ENCODE measurements around the gene OSM.

Gene OSM

DNA sequence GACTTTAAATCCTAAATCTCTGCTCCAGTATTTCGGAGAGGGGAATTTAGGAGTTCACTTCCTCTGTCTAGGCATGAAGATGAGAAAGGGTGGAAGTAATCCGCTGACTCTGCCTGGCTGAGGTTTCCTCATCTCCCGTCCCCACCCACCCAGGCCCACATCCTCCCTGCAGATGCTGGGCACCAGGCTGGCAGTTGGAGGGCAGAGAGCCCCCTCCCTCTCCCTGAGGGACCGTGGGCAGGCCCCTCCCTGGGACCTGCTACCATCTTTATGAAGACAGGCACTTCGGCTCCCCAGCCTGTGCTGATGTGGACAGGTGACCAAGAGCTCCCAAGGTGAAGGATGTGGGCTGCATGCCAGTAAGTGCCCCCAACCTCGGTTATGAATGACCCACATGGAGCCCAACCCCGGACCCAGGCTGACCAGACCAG, 16.0 kb upstream of the OSM start:
- Histone ChIP-seq H3K4me1 (ENCODE audit: control insufficient read depth, insufficient read depth, low read length) (peaks cover 2% of the 10 kb centered on the region; the same call in 1 of the 2 replicates), H3K4me3 (ENCODE audit: low read depth, low read length) (no peak overlapping the region), H3K27me3 (ENCODE audit: control insufficient read depth, insufficient read depth, low read length) (no peaks in the 10 kb centered on the region), H3K36me3 (ENCODE audit: control insufficient read depth, insufficient read depth, low read length) (no peaks in the 10 kb centered on the region), H3K27ac (ENCODE audit: low read depth, low read length) (no peak overlapping the region), H3K9ac (ENCODE audit: low read depth, low read length) (no peak overlapping the region), H3K9me3 (ENCODE audit: control insufficient read depth, insufficient read depth, low read length) (no peaks in the 10 kb centered on the region)

DNA sequence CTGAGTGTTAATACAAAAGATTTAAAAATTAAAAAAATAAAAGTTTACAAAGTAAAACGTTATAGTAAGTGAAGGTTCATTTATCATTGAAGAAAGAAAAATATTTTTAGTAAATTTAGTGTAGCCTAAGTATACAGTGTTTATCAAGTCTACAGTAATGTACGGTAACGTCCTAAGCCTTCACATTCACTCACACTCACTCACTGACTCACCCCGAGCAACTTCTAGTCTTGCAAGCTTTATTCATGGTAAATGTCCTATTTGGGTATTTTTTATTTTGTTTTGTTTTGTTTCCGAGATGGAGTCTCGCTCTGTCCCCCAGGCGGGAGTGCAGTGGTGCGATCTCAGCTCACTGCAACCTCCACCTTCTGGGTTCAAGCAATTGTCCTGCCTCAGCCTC, 13.9 kb upstream of the OSM start:
- Histone ChIP-seq H3K4me3 (ENCODE audit: low read depth, low read length) (no peak overlapping the region), H3K4me1 (ENCODE audit: control insufficient read depth, insufficient read depth, low read length) (peaks cover 3% of the 10 kb centered on the region; the same call in 1 of the 2 replicates), H3K27ac (ENCODE audit: low read depth, low read length) (no peak overlapping the region), H3K27me3 (ENCODE audit: control insufficient read depth, insufficient read depth, low read length) (no peaks in the 10 kb centered on the region), H3K36me3 (ENCODE audit: control insufficient read depth, insufficient read depth, low read length) (no peaks in the 10 kb centered on the region), H3K9me3 (ENCODE audit: control insufficient read depth, insufficient read depth, low read length) (no peaks in the 10 kb centered on the region), H3K9ac (ENCODE audit: low read depth, low read length) (no peak overlapping the region)

DNA sequence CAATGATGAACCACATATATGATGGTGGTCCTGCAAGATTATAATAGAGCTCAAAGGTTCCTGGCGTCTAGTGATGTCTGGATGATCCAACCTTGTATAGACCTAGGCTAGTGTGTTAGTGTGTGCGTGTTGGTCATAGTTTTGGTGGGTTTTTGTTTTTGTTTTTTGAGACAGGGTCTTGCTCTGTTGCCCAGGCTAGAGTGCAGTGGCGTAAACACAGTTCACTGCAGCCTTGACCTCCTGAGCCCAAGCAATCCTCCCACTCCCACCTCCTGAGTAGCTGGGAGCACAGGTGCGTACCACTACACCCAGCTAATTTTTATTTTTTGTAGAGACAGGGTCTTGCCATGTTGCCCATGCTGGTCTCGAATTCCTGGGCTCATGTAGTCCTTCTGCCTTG, 13.3 kb upstream of the OSM start:
- H3K9me3 ChIP-seq (ENCODE audit: control insufficient read depth, insufficient read depth, low read length), result no peaks in the 10 kb centered on the region
- peaks cover 3% of the 10 kb centered on the region; the same call in 1 of the 2 replicates for H3K4me1 ChIP-seq (ENCODE audit: control insufficient read depth, insufficient read depth, low read length)
- H3K27ac ChIP-seq (ENCODE audit: low read depth, low read length), result no peak overlapping the region
- H3K27me3 ChIP-seq (ENCODE audit: control insufficient read depth, insufficient read depth, low read length), result no peaks in the 10 kb centered on the region
- H3K9ac ChIP-seq (ENCODE audit: low read depth, low read length), result no peak overlapping the region
- no peaks in the 10 kb centered on the region for H3K36me3 ChIP-seq (ENCODE audit: control insufficient read depth, insufficient read depth, low read length)
- no peak overlapping the region for H3K4me3 ChIP-seq (ENCODE audit: low read depth, low read length)

DNA sequence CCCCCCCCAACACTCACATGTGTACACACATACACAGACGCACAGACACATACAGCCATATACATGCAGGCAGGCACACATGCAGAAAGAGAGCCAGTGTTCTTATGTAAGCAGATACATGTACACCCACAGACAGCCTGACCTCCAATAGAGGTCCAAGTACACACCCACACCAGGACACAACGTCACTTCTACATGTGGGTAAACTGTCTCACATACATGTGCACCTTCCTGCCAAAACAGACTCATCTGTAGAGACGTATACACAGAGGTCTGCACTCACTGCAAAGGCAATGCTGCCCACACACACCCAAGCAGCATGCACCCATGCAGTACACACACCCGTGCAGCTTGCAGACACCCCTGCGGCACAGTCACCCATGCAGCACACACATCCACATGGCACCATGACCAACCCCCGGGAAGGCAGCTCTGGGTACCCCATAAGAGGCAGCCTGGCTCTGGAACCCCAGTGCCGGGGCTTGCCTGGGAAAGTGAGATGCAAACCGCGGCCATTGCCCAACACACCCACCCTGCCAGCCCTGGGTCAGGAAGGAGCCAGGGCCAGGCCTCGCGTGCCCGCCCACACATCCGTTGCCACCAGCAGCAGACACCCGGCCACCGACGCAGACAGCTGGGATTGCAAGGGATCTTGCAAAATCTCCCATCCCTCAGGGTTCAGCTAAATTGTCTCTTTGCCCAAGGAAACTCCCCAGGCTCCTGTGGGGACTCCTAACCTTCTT, 12.6 kb upstream of the OSM start:
- Histone ChIP-seq H3K4me1 (ENCODE audit: control insufficient read depth, insufficient read depth, low read length) (peaks cover 3% of the 10 kb centered on the region; the same call in 1 of the 2 replicates), H3K27me3 (ENCODE audit: control insufficient read depth, insufficient read depth, low read length) (no peaks in the 10 kb centered on the region), H3K9me3 (ENCODE audit: control insufficient read depth, insufficient read depth, low read length) (no peaks in the 10 kb centered on the region), H3K4me3 (ENCODE audit: low read depth, low read length) (no peak overlapping the region), H3K9ac (ENCODE audit: low read depth, low read length) (no peak overlapping the region), H3K27ac (ENCODE audit: low read depth, low read length) (no peak overlapping the region), H3K36me3 (ENCODE audit: control insufficient read depth, insufficient read depth, low read length) (no peaks in the 10 kb centered on the region)

DNA sequence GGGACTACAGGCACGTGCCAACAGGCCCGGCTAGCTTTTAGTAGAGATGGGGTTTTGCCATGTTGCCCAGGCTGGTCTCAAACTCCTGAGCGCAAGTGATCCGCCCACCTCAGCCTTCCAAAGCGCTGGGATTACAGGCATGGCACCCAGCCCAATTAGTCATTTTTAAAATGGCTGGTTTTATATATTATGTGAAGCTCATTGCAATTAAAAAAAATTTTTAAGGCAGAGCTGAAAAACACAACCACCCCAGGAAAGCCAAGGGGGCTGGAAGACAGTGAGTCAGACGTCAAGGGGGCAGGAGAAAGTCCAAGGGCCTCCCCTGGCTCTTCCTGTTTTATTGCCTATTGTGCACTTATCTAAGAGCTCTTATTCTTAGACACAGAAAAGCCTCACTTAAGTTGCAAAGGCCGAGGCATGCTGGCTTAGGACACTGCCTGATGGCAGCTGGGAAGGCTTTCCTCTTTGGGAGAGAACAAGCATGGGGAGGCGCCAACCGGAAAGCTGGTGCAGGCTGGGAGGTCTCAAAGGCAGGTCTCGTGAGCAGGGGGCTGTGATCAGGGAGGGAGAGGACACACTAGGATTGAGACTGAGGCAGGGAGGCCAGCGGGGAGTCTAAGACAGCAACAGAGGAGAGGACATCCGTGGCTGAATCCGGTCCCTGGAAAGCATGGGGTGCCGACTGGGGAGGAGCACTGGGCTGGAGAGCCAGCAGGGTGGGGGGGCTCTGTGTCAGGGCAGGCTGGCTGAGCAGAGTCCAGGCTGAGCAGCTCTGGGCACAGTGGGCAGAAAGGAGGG, 11.1 kb upstream of the OSM start:
- peaks cover 3% of the 10 kb centered on the region; the same call in 1 of the 2 replicates for H3K4me1 ChIP-seq (ENCODE audit: control insufficient read depth, insufficient read depth, low read length)
- H3K9me3 ChIP-seq (ENCODE audit: control insufficient read depth, insufficient read depth, low read length), result no peaks in the 10 kb centered on the region
- no peaks in the 10 kb centered on the region for H3K36me3 ChIP-seq (ENCODE audit: control insufficient read depth, insufficient read depth, low read length)
- H3K9ac ChIP-seq (ENCODE audit: low read depth, low read length), result no peak overlapping the region
- H3K4me3 ChIP-seq (ENCODE audit: low read depth, low read length), result no peak overlapping the region
- no peak overlapping the region for H3K27ac ChIP-seq (ENCODE audit: low read depth, low read length)
- no peaks in the 10 kb centered on the region for H3K27me3 ChIP-seq (ENCODE audit: control insufficient read depth, insufficient read depth, low read length)

DNA sequence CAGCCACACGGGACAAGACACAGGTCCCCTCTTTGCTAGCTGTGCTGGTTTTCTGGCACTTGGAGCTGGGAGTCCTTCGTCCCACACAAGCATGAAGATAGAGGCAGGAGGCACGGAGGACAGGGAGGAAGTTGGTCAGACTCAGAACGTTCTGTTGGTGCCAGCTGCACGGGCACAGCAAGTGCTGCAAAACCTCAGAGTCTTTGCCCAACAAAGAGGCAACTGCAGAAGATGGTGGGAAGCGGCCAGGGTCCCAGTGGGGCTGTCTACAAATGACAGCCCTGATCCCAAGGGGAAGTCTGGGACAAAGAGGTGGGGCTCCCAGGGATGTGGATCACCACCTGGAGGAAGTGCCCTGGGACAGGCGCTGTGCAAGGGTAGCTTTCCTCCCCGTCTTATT, 9.4 kb upstream of the OSM start:
- H3K9me3 ChIP-seq (ENCODE audit: control insufficient read depth, insufficient read depth, low read length), result no peaks in the 10 kb centered on the region
- H3K36me3 ChIP-seq (ENCODE audit: control insufficient read depth, insufficient read depth, low read length), result no peaks in the 10 kb centered on the region
- no peaks in the 10 kb centered on the region for H3K27me3 ChIP-seq (ENCODE audit: control insufficient read depth, insufficient read depth, low read length)
- no peak overlapping the region for H3K9ac ChIP-seq (ENCODE audit: low read depth, low read length)
- peaks cover 3% of the 10 kb centered on the region; the same call in 1 of the 2 replicates for H3K4me1 ChIP-seq (ENCODE audit: control insufficient read depth, insufficient read depth, low read length)
- no peak overlapping the region for H3K4me3 ChIP-seq (ENCODE audit: low read depth, low read length)
- no peak overlapping the region for H3K27ac ChIP-seq (ENCODE audit: low read depth, low read length)

DNA sequence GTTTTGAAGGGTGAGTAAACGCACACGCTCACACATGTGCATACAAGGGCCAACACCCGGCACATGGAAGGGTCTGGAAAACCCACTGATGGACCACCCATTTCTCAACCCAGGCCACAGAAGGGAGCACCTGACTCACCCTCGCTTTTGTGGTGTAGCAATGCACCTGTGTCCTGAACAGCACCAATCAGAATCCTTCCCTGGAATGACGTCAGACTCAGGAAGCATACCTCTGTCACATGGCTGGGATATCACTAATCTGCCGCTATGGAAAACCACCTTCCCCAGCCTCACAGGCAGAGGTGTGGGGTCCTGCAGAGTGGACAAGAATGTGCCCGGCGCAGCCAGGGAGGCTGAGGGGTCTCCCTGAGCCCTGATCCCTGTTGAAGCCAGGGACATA, 9.0 kb upstream of the OSM start:
- Histone ChIP-seq H3K4me1 (ENCODE audit: control insufficient read depth, insufficient read depth, low read length) (peaks cover 3% of the 10 kb centered on the region; the same call in 1 of the 2 replicates), H3K36me3 (ENCODE audit: control insufficient read depth, insufficient read depth, low read length) (no peaks in the 10 kb centered on the region), H3K9ac (ENCODE audit: low read depth, low read length) (no peak overlapping the region), H3K4me3 (ENCODE audit: low read depth, low read length) (no peak overlapping the region), H3K27ac (ENCODE audit: low read depth, low read length) (no peak overlapping the region), H3K9me3 (ENCODE audit: control insufficient read depth, insufficient read depth, low read length) (no peaks in the 10 kb centered on the region), H3K27me3 (ENCODE audit: control insufficient read depth, insufficient read depth, low read length) (no peaks in the 10 kb centered on the region)

DNA sequence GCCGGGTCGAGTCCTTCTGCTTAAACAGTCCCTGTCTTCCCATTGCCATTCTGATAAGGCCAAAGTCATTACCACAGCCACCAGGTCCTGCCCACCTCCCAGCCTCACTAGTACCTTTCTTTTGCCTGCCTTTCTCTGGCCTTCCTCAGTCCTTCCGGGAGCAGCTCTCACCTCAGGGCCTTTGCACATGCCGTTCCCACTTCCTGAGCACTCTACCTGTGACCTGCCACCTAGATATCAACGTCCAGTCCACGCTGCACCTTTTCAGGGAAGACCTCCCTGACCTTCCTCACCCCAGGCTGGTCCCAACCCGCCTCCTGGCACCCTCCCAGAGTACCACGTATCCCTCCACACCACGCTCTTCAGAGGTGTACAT, 7.8 kb upstream of the OSM start:
- no peaks in the 10 kb centered on the region for H3K9me3 ChIP-seq (ENCODE audit: control insufficient read depth, insufficient read depth, low read length)
- H3K4me1 ChIP-seq (ENCODE audit: control insufficient read depth, insufficient read depth, low read length), result peaks cover 3% of the 10 kb centered on the region; the same call in 1 of the 2 replicates
- H3K27ac ChIP-seq (ENCODE audit: low read depth, low read length), result no peak overlapping the region
- no peaks in the 10 kb centered on the region for H3K27me3 ChIP-seq (ENCODE audit: control insufficient read depth, insufficient read depth, low read length)
- no peak overlapping the region for H3K4me3 ChIP-seq (ENCODE audit: low read depth, low read length)
- no peak overlapping the region for H3K9ac ChIP-seq (ENCODE audit: low read depth, low read length)
- H3K36me3 ChIP-seq (ENCODE audit: control insufficient read depth, insufficient read depth, low read length), result no peaks in the 10 kb centered on the region

DNA sequence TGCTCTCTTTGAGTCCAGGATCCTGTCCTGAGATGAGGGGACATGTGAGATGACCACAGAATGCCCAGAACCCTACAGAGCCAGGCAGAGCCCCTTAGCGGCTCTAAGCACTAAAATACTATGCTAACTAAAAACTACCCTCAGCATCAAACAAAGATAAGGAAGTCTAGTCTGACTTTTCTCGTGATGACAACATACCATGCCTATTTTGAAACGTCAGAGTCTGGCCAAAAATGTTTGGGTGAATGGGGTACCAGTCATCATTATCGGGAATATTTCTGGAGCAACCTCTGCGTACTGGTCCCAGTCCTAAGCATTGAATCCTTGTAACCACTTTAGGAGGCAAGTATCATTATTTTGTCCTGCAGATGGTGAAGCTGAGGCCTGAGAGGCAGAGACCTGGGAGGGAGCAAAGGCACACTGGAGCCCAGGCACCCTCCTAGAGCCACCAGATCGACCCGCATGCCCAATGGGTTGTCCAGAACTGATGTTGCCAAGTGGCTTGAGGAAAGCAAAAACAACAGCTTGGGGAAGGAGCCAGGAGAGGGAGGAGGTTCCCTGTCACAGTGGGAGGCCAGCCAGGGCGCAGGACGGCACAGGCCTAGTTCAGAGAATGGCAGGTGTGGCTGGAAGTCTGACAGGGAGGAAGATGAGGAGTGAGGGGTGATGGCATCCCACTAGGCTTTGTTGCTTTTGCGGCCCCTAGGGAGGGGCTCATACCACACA, 7.2 kb upstream of the OSM start:
- H3K27ac ChIP-seq (ENCODE audit: low read depth, low read length), result no peak overlapping the region
- no peak overlapping the region for H3K4me3 ChIP-seq (ENCODE audit: low read depth, low read length)
- peaks cover 3% of the 10 kb centered on the region; the same call in 1 of the 2 replicates for H3K4me1 ChIP-seq (ENCODE audit: control insufficient read depth, insufficient read depth, low read length)
- no peaks in the 10 kb centered on the region for H3K9me3 ChIP-seq (ENCODE audit: control insufficient read depth, insufficient read depth, low read length)
- H3K27me3 ChIP-seq (ENCODE audit: control insufficient read depth, insufficient read depth, low read length), result no peaks in the 10 kb centered on the region
- no peak overlapping the region for H3K9ac ChIP-seq (ENCODE audit: low read depth, low read length)
- H3K36me3 ChIP-seq (ENCODE audit: control insufficient read depth, insufficient read depth, low read length), result no peaks in the 10 kb centered on the region

DNA sequence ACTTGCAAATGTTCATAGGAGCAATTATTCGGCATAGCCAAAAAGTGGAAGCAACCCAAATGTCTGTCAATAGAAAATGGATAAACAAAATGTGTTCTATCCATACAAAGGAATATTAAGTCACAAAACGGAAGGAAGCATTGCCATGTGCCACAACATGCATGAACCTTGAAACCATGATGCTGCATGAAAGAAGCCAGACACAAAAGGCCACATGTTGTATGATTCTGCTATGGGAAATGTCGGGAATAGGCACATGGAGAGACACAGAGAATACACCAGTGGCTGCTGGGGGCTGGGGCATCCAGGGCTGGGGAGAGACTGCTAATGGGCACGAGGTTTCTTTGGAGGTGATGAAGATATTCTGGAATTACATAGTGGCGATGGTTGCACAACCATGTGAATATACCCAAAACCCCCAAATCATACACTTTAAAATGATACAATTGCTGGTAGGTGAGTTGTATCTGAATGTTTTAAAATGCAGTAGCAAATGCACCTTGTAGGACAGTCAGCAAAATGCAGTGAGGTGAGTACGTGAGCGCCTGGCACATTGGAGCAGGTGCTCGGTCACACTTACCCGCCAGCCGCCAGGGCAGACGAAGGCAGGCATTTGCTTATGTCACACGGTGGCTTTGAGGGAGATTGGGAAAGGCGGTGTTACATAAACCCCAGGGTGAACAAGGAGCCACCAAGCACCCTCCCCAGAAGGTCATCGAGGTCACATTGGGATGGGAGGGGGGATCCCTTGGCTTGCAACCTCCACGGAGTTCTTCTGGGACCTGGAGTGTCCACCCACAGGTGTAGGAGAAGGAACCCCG, 6.3 kb upstream of the OSM start:
- Histone ChIP-seq H3K9ac (ENCODE audit: low read depth, low read length) (no peak overlapping the region), H3K4me1 (ENCODE audit: control insufficient read depth, insufficient read depth, low read length) (peaks cover 3% of the 10 kb centered on the region; the same call in 1 of the 2 replicates), H3K27me3 (ENCODE audit: control insufficient read depth, insufficient read depth, low read length) (no peaks in the 10 kb centered on the region), H3K36me3 (ENCODE audit: control insufficient read depth, insufficient read depth, low read length) (no peaks in the 10 kb centered on the region), H3K27ac (ENCODE audit: low read depth, low read length) (no peak overlapping the region), H3K4me3 (ENCODE audit: low read depth, low read length) (no peak overlapping the region), H3K9me3 (ENCODE audit: control insufficient read depth, insufficient read depth, low read length) (no peaks in the 10 kb centered on the region)

All from HUES48 (cell line).